GM21723 (cell line): ENCODE data around the gene CAMSAP1.

Source experiments
- ATAC-seq: cut with Tn5 transposase; IDR thresholded peaks from one replicate; pipeline ENCODE4 v1.9.1; 2021; ENCODE audit warnings: mild to moderate bottlenecking, moderate library complexity; ENCODE audit not compliant: unreplicated experiment

The CAMSAP1 gene

DNA sequence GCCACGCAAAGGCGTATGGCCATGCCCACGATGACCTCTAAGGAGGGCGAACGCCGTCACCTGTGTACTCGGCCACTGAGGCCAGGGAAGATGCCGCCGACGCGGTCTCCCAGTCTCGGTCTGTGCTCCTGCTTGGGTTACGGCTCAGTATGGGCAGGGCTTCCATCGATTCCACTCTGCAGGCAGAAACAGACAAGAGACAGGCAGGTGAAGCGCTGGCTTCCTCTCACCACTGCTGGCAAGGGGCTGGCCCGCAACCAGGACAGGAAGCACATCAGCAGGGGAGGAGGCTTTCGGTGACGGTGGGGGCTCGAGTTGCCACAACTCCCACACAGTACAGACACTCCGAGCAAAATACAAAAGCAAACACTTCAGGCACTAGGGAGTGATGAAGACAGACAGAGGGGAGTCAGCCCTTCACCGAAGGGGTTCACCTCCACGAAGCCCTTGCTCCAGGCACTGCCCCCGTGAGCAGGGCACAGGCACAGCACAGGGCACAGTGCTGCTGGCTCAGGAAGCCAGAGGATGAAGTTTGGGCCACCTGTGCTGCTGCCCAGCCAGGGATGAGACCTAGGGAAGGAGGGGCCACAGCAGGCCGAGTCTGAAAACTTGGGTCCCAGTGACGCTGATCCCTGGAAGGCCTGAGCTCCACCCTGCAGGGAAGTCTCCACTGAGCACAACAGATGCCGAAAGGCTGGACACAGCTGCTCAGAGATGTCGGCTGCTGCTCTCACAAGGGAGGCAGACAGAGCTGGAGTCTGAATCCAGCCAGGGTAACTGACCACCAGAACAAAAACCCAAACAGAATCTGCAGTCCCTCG is 91.3 kb downstream of the CAMSAP1 start:
- no peak for ATAC-seq

DNA sequence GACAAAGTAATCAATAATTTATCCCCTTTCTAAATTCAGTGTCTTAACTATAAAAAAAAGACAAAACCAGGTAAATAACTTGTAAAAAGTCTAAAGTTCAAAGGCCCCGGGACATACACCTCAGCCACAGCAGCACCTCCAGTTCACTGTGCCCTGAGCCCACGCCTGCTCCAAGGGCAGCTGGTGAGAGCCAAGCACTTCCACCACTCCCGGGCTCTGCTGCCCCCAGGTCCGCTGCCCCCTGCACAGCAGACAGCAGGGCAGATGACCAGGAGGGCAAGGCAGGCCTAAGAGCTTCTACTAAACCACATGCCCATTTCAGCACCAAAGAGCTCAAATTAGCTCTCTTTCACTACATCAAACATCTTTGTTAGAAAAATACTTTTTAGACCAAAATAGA is 91.9 kb downstream of the CAMSAP1 start:
- no peak for ATAC-seq

DNA sequence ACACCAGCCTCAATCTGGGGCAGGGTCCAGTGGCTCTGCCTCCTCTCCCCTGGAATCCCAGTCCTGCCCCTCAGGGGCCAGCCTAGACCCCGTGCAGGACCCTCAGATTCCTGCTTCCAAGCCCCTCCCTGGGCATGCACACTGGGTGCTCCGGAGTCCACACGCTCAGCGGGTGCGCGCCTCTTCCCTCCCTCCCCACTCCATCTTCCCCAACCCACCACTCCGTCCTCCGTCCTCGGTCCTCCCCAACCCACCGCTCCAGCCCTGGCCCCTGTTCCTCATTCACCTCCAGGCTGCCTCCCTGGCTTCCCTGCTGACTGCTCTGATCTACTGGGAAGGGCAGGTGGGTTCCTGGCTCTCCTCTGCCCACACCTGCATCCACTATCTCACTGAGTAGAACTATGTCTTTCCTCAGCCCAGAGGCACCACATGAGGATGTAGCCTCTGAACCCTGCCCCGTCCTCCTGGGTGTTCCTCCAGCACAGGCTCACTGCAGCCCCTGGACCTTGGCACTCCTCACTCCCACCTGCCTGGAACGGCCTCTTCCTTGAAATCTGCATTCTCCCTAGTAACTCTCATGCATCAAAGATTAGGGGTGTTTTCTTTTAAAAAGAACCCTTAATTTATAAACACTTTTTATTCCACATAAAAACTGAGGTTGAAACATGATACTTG is 92.8 kb downstream of the CAMSAP1 start:
- ATAC-seq = no peak

DNA sequence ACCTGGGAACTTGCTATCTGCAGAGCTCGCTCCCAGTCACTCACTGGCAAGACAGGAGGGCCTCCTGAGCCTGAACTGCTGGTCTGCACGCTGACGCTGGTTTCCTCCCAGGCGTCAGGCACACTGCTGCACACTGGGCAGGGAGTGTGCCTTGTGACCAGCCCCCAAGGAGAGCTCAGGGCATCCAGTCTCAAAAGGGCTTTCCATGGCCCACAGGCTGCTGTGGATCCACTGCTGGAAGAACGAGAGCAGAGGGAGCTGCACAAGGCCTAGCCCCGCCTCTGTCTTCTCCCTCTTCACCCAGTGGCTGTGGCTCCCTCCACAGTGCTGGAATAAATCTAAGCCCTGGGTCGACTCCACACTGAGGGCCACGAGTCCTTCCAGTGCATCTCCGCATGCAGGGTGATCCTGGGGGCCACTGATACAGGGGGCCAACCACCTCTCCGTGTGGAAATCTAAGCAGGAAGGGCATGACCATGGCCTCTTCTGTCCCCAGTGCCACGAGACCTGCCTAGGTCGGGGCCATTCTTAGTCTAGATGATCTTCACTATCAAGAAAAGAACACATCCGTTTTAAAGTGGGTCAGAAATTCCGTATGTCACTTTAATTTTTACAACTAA is 93.6 kb downstream of the CAMSAP1 start:
- no peak for ATAC-seq

DNA sequence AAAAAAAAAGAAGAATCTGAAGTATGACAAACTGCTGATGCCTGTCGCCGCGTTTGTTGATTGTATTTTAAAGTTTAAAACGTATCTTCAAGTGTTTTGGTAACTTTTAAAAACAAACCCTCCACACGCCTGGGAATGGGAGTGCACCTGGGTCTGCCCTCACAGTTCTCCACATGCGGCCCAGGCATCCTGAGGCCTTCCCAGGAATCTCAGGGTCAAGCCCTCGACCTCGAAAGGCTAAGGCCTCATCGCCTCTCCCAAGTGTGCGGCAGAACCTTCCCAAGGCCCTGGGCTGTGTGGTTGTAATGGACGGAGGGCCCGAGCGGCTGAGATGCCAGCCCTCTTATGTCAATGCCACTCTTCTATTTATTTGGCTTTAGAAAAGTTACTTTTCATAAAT is 94.4 kb downstream of the CAMSAP1 start:
- ATAC-seq = no peak

DNA sequence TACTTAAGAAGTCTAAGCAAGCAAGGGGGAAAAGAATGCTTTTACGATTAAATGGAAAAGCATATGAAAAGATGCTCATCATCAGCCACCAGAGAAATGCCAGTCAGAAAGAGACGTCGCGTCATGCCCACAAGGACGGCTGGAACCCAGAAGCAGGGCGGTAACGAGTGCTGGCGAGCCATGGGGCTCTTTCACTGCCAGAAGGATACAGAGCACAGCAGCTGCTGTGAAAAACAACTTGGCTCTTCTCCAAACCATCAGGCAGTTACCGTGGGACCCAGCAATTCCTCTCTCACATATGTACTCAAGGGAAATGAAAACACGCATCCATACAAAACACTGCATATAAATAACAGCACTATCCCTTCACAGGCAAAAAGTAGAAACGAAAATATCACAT is 95.5 kb downstream of the CAMSAP1 start:
- ATAC-seq = no peak

DNA sequence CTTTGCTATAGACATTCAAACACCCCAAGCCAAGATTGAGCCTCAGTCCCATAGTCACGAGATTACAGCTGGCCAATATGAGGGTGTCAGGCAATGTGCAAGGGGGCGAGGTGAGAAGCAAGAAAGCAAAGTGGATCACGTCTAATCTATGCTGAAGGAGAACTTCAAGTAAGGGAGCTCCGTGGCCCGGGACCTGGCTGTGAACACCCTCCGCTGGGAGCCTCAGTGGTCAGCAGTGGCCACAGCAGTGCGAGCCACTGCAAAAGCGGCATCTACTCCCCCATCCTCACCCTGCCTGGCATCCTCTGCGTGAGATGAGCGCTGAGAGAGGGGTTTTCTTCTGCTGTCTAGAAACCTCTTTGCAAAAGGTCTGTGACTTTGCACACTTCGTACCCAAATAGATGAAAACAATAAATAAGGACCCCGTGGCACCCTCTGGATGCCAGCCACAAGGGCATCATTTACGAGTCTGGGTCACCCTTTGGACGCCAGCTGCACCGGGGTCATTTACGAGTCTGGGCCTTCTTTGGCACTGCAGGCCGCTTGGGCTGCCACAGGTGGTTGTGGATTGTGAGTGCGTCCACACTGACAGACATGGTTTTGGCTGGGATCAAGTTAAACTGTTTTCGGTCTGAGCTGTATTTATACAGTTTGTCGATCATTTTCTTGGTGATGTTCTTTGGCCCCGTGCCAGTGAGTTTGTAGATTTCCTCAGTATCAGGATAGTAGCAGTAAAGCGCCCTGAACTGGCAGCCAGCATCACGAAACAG is 96.4 kb downstream of the CAMSAP1 start:
- no peak for ATAC-seq

DNA sequence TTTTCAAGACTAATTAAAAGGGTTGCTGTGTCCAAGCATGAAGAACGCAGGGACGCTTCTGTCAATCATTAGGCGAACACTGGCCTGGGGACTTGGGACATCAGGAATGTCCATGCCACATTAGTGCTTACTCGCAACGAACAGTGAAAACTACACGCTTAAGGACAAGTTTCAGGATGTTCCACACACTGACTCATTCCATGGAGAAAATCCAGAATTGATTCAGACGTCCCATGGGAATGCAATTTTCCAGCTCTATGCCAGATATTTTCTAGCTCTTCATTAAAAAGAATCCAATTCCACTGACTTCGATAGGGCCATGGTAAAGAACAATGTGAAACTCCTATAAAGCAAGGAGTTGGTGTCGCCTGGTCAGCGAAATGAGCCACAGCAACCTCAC is 98.2 kb downstream of the CAMSAP1 start:
- no peak for ATAC-seq

DNA sequence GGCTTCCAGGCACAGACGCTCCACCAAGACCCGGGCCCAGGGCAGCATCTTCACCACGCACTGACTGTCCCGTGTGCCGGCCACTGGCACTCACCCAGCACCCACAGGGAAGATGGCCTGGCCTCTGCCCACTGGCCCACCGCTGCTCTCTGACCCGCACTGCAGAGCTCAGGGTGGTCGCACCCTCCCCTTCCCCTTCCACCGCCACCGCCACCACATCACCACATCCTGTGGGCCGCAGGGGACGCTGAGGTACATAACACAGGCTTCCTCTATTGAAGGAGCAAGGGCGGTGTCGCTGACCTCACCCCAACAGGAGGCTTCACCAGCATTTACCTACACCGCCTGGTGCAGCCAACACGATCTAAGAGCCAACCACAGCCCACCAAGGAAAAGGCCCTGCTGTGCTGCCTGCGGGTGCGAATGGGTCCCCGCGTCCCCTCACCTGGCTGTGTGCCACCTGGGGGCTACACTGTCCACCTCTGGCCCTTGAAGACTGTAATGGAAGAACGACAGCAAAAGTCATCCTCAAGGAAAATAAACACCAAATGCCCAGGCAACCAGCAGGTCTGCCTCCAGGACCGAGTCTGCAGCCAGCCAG is 101.8 kb downstream of the CAMSAP1 start:
- no peak for ATAC-seq

DNA sequence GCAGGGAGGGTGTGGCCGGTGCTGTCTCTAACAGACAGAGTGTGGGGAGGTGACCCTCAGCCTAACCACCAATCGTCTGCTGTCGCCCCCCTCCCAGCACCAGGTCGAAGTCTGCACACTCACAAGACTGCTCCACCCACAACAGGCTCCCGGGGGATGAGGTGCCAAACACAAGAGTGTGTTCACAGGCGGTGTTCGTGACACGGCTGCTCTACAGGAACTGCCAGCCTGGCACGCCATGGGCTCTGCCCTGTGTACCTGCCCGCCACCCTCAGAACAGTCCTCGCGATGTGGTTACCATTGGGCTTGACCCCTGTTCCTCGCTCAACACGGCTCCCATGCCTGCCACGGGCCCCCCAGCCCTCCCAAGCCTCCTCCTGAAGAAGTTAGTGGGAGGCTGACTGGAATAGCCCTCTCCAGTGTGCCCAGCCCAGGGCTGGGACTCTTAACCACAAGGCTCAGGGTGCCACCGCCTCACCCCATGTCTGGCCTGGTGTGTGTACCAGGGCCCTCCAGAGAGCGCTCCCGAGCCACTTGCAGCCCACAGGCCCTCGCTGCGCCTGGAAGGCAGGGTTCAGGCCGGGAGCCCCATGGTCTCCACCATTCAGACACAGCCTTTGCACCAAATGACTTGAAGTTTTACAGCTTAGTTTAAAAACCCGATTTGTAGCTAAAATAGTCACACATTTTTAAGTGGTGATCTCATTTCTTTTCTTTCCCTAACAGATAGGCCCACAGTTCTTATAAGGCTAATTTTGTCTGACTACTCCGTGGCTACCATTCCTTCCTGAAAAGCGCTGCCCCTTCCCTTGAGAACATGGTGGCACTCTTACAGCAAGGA is 102.5 kb downstream of the CAMSAP1 start:
- no peak for ATAC-seq

DNA sequence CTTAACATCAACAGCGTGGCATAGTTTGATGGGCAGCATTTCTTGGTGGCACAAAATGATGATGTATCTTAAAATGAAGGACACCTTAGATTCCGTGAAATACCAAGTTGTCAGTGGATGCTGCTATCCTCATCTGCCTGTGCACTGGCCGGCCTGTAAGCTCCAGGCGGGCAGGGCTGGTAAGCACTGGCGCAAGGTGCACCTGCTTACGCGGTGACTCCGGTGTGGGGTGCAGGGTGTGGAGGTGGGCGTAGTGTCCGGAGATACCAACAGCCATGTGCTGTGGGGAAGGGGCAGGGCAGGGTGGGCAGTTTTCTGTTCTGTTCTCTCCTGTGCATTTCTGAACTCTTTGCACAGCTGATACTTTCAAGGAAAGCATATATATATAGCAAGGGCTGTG is 103.9 kb downstream of the CAMSAP1 start:
- no peak for ATAC-seq

DNA sequence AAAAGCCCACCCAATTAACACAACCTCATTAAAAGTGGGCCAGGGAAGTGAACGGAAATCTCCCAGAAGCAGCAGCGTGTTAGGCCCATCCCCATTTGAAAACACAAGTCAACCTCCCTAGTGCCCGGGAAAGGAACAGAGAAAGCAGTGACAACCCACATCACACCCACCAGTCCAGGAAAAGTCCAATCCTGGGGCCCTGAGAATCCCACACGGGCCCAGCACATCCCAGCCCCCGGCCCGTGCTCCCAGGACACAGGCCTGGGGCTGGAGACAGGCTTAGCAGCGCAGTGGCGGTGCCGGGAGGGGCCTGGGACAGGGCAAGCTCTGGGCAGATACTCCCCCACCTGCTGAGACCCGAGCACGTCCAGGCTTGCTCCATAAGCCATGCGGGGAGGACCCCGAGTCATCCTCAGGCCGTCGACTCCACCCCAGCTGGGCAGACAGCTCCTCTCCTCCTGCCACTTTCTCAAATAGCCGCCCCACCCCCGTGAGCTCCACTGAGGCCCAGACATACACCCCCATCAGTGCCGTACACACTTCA is 104.4 kb downstream of the CAMSAP1 start:
- no peak for ATAC-seq

DNA sequence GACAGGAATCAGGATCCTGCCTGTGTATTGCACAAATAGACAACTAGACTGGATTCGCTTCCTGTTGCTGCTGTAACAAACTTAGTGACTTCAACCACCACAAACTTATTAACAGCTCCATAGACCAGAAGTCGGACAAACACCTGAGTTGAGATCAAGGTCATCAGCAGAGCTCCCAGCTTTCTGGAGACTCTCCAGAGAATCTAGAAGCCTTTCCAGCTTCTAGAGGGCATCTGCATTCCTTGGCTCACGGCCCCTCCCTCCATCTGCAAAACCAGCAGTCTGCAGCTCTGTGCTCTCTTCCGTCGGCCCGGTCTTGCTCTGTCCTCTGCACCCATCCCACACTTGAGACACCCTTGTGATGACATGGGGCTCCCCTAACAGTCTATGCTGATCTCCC is 106.3 kb downstream of the CAMSAP1 start:
- ATAC-seq = no peak

DNA sequence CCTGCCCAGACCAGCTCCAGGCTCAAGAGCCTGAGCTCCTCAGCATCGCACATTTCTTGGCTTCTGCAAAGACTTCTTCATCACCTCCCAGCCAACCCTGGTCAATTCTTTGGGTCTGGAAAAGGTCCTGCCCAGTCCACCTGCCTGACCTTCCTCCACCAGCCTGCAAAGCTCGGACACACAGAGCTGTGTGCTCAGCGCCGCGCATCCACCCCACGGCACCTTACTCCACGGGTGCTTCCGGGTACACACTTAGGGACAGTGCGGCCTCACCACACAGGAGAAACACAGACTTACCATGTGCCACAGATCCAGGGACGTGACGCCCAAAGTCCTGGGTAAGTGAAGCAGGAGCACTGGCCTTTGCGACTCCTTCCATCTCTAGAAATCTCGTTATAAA is 108.1 kb downstream of the CAMSAP1 start:
- ATAC-seq = no peak

DNA sequence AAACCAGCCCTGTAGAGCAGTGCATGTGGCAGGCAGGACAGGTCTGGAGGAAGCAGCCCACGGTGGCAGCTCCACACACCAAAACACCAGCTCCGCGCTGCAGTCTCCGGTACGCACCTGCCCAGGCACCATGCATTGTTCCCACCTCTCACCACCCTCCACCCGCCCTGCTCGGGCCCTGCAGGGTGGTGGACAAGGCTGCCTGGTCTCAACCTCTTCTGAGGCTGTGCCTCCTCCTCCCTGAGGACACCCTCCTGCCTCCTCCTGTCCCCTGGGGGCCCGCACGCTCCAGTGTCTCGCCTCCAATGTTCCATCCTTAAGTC is 109.1 kb downstream of the CAMSAP1 start:
- ATAC-seq = no peak

DNA sequence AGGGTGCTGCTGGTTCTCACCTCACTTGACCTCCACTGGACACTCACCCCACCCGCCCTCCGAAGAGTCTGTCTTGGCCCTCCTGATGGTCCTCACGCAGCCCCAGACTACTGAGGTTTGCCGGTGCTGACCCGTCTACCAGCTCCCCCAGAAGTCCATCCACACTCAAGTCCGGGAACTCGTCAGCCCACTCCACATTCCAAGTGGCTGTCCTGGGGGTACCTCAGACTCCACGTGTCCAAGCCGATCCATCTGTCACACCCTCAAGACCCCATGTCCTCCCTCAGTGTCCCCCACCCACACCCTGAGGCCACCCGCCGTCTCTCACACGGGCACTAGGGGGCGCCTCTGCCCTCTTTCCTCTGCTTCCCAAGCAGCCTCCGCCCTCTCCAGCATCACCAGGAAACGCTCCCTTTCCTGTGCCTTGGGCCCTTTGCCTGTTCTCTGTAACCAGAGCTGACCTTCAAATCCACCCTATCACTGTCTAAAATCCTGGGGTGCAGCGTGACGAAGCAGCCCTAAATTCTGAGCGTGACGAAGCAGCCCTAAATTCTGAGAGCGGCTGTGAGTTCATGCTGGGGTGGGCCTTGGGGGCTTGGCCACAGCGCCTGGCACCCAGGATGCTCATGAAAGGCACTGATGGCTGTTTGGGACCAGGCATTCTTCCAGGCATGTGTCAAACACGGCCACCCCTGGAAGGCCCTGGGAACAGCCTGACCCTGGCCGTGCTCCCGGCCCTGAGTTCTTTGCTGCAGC is 109.7 kb downstream of the CAMSAP1 start:
- no peak for ATAC-seq

DNA sequence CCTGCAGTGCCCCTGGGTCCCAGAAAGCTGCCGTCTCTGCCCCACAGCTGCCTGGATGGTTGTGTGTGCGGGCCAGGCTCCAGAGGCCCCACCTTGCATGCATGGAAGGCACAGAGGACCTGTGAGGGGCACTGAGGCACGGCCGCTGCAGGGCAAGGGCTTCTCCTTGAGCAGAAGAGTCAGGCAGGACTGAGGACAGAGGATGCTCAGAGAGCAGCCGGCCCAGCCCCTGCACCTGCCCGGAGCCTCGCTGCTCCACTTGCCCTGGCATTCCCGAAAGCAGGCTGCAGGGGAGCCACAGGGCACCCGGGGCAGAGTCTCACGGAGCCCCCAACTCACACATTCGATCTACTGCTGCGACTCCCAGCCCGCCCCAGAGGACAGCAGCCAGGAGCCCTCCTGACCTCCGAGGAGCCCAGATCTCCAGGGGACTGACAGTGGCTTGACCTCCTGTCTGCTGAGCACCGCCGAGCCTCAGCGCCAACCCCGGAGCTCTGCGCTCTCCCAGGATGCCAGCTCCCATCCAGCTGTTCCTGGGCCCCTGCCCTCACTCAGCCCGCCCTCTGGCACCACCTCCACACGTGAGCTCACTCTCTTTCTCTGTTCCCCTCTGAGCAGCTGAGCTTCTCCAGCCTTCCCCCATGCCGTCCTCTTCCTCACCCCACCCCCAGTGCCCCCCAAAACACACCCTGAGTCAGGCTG is 110.4 kb downstream of the CAMSAP1 start:
- no peak for ATAC-seq

DNA sequence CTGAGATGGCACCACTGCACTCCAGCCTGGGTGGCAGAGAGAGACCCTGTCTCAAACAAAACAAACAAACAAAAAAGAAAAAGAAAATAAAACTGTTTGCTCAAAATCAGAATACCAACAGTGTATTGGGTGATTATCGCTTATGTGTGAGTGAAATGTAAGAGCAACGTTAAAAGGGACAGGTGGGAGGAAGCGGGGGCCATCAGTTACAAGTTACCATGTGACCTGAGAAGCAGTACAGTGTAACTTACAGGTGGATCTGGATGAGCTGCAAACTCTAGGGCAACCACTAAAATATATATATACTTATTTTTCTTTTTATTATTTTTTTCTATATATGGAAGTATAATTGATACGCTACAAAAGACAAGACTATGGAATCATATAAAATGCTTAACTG is 112.0 kb downstream of the CAMSAP1 start:
- no peak for ATAC-seq
